TTC549 (cell line): Measurements from ENCODE around the gene DLG2.
"Not testable (repeated sequence)": the region's sequence is repeated elsewhere in the genome, so short reads cannot be mapped to it uniquely, and the experiment has no call there.

Source experiments
- FAIRE-seq: peaks from 2 replicates; lab custom pipeline; 2012; peaks lifted over from hg19 to GRCh38; lab: Jason Lieb, UNC

DLG2 gene

GRCh38 chr11:83502041-83502440 lies 2125.1 kb downstream of the DLG2 start:
- no peak for FAIRE-seq

GRCh38 chr11:83493917-83494316 lies 2133.2 kb downstream of the DLG2 start:
- no peak for FAIRE-seq

GRCh38 chr11:83493034-83493433 lies 2134.1 kb downstream of the DLG2 start:
- FAIRE-seq: no peak

DNA sequence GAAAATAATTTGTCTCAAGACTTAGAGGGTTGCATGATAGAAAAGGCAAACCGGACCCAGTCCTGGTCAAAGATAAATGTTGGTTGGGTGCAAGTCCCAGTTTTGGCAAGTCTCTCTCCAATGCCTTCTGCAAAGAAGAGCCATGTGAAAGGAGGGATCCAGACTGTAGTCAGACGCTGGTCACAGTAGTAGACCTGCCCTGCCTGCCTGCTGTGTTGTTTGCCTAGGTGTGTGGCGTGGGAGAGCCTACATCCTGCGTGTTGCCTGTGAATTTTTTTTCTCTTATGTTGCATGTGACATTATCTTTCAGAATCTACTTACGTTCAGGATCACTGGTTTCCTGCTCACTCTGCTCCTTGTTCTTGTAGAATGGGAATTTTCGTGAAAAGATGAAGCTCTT lies 2143.3 kb downstream of the DLG2 start:
- no peak for FAIRE-seq

DNA sequence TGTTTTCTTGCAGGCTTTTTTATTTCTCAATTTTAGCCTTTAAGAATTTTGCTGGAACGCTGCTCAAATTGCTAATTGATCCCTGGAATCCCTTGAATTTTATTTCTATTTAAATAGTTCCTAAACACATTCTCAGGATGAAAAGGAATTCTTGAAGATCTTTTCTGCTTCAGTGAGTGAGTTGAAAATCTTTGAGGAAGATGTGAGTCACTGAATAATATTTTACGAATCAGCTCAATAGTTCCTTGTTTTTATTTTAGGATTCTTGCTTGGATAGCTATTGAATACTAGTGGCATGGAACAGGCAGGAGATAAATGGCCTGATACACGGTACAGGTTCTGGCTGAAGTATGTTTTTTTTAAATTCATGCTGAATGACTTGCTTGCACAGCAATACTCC lies 2146.3 kb downstream of the DLG2 start:
- FAIRE-seq: no peak

- no peak for FAIRE-seq
These were observed 2146.9 kb downstream of the DLG2 start for GRCh38 chr11:83480251-83480650.

- FAIRE-seq: no peak
These were observed 2149.4 kb downstream of the DLG2 start for GRCh38 chr11:83477772-83478171.

DNA sequence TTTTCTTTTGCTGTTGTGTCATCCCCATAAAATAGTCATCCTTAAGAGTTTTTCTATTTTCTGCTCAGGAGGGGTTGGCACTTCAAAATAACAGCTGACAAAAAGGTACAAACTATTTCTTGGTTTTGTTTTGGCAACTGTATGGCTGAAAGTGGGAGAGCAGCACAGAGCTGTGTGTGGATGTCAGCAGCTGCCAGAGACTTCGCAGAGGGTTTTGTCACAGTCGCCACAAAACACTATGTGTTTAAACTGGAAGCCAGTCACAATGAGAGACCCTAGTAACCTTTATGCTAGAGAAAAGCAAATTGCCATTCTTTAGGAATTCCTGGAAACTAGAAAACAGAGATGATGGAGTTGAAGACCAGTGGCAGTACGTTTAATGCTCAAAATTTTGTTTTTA lies 2151.4 kb downstream of the DLG2 start:
- no peak for FAIRE-seq

- FAIRE-seq: no peak
These were observed 2153.4 kb downstream of the DLG2 start for GRCh38 chr11:83473743-83474142.

- FAIRE-seq: no peak
These were observed 2154.3 kb downstream of the DLG2 start for GRCh38 chr11:83472806-83473205.

- FAIRE-seq: no peak
These were observed 2155.1 kb downstream of the DLG2 start for GRCh38 chr11:83471831-83472727.

DNA sequence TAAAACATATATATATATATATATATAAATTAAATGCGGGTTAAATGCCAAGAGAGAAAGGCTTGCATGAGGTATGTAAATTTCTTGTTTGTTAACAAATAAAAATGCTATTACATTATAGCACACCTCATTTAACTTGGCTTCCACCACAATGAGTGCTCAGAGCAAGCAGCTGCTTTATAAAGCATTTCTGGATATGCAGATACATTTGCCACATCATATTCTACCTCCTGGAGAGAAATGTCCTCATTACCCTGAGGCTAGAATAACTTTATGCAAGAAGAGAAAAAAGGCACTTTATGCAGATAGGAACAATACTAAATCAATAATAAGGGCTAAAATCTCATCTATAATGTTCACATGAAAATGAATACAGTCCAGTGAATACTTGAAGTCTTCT lies 2159.3 kb downstream of the DLG2 start:
- FAIRE-seq: no peak

DNA sequence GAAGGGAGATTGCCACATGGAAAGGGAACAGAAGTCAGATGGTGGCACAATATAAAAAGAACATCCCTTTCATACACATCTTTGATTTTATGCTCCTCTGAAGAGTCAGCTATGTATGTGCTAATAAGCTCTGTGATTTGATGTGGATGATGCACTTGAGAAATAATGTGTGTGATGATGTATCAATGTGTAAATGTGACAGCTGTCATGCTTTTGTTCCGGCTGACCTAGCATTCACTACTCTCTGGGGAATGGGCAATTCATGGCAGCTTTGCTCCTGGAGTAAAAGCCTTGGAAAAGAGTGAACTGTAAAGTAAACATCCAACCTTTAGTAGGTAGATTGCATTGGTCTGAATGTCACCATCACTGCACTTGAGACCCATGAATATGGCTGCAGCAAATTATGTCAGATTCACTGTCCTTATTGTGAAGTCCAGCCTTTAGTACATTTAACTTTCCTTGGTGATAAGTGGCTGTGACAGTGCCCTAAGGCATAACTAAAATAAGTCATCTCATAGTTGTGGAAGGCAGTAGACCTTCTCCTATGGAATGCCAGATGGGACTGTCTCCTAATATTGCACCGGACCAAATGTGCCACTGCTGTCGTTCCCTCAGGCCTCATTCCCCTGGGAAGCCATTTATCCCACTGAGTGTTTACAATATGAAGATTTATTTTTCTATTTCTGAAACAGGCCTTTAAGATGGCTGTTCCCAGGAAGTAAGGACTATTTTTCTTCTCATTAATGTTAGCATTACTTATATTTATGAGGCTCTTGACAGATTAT lies 2162.8 kb downstream of the DLG2 start:
- no peak for FAIRE-seq

- no peak for FAIRE-seq
These were observed 2167.3 kb downstream of the DLG2 start for GRCh38 chr11:83459798-83460197.

- no peak for FAIRE-seq
These were observed 2170.6 kb downstream of the DLG2 start for GRCh38 chr11:83456566-83456965.

DNA sequence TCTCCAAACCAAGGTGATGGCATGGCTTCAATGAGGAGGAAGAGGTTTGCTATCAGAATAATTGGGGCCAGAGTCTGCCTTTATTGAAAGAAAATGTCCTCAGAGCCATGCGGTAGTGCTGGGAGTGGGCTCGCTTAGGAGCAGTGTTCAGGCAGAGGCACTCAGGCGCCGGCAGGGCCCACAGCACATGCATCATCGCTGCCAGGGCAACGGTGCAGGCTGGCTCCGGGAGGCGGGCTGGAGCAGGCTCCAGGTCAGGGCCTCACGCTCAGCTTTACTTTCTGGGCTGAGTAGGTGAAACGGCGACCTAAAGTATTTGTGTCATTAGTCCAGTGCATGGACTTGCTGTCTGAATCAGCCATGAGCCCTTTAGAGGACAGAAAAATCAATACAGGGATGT lies 2171.1 kb downstream of the DLG2 start:
- no peak for FAIRE-seq

- no peak for FAIRE-seq
These were observed 2171.8 kb downstream of the DLG2 start for GRCh38 chr11:83455356-83455755.

DNA sequence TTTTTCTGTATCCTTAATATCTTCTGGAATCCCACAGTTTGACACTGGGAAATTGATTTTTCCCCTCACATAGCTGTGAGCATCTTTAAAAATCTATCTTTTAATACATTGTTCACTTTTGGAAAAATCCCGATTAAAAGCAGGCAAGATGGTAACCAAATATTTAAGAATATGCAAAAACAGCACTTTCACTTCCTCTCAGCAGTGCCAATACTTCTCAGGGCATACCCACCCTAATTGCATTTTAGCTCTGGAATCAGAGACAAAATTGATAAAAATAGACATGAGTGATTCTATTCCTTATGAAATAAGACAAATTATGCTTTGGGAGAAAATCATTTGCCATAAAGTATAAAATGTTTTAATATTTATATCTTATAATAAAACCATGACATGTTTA lies 2172.5 kb downstream of the DLG2 start:
- no peak for FAIRE-seq

DNA sequence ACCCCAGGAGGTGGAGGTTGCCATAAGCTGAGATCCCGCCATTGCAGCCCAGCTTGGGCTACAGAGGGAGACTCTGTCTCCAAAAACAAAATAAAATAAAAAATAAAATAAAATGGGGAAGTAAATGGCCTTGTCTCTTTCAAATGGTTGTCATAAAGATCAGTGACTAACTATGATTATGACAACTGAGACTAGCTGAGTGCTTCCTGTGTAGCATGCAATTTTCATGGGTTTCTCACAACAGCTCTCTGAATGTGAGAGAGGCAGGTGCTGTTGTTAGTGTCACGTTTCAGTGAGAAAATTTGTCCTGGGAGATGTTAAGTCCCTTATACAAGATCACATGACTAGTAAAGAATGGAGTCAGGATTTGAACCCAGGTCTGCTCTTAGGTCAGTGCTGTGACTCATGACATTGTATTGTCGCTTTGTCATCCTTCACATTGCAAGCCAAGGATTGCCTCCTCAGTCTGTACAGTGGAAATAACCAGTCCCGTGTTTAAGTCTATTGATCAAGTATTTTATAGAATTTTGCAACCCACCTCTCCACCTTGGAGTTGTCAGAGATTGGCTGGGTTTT lies 2177.7 kb downstream of the DLG2 start:
- no peak for FAIRE-seq

DNA sequence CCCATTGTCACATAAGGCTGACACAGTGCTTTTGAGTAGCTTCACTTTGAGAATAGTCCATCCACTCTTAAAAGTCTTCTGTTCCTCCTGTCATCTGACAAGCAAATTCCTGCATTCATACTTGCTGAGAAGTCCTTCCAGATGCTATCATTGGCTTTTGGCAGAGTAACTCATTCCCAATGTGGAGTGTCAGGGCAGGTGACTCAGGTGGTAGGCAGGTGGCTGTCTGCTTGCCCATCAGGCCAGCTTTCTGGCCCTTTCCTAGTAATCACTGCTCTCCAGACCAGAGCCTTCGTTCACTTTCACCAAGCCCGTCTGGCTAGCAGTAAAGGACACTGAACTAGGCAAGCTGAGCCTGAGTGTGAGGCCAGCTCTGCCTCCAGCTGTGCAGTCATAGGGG lies 2178.5 kb downstream of the DLG2 start:
- no peak for FAIRE-seq

DNA sequence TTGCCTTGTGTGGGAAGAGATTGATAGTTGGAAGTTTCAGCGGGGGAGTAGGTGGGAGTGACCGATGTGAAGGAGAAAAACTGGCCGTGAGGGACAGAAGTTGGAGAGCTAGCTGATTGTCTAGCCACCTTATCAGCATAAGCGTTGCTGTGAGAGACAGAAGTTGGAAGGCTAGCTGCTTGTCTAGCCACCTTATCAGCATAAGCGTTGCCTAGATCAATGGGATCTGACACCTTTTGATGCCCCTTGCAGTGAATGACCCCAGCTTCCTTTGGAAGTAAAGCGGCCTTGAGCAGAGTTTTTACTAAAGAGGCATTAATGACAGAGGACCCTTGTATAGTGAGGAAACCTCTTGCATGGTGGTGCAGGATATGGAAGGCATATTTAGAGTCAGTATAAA lies 2183.3 kb downstream of the DLG2 start:
- not testable (repeated sequence) for FAIRE-seq

DNA sequence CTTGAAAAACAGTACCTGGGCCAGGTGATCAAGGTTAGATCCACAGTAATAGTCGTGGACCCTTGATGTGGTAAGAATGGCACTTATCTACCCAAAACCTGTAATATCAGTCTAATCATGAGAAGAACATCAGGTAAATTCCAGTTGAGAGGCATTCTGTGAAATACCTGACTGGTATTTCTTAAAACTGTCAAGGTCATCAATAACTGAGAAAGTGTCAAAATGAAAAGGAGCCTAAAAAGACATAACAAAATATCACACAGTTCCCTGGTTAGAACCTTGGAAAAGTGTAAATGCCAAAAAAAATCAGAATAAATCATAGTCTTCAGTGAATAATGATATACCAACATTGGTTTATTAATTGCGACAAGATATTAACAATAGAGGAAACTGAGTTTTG lies 2185.5 kb downstream of the DLG2 start:
- FAIRE-seq: no peak

GRCh38 chr11:83441171-83441570 lies 2186.0 kb downstream of the DLG2 start:
- no peak for FAIRE-seq
